ENCODE data around the gene MMP20.

MMP20 gene, protein sequence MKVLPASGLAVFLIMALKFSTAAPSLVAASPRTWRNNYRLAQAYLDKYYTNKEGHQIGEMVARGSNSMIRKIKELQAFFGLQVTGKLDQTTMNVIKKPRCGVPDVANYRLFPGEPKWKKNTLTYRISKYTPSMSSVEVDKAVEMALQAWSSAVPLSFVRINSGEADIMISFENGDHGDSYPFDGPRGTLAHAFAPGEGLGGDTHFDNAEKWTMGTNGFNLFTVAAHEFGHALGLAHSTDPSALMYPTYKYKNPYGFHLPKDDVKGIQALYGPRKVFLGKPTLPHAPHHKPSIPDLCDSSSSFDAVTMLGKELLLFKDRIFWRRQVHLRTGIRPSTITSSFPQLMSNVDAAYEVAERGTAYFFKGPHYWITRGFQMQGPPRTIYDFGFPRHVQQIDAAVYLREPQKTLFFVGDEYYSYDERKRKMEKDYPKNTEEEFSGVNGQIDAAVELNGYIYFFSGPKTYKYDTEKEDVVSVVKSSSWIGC

DNA sequence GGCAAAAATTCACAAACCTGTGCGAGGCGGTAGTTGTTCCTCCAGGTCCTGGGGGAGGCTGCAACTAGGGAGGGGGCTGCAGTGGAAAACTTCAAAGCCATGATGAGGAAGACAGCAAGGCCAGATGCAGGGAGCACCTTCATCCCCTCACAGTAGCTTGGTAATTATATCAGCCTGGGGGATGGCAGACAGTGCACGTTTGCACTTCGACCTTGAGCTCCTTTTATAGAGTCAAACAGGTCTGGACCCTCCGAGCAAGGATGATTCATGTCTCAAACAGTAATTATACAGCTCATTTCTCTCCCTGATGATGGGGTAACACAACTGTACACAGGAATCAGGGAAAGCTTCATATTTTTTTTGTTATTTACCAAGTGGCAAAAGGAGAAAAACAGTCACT, at the start of gene MMP20:
Gene MMP20, minus strand, starts transcription at position 156 of the 400 bp plus-strand sequence. Its CDS starts 13 bp downstream, at position 143.
- Histone ChIP-seq H3K27ac (no peak within 1 kb of the TSS), H3K4me3 (no peak within 1 kb of the TSS)
- TF ChIP-seq, protein P1, sequence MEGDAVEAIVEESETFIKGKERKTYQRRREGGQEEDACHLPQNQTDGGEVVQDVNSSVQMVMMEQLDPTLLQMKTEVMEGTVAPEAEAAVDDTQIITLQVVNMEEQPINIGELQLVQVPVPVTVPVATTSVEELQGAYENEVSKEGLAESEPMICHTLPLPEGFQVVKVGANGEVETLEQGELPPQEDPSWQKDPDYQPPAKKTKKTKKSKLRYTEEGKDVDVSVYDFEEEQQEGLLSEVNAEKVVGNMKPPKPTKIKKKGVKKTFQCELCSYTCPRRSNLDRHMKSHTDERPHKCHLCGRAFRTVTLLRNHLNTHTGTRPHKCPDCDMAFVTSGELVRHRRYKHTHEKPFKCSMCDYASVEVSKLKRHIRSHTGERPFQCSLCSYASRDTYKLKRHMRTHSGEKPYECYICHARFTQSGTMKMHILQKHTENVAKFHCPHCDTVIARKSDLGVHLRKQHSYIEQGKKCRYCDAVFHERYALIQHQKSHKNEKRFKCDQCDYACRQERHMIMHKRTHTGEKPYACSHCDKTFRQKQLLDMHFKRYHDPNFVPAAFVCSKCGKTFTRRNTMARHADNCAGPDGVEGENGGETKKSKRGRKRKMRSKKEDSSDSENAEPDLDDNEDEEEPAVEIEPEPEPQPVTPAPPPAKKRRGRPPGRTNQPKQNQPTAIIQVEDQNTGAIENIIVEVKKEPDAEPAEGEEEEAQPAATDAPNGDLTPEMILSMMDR (IDR thresholded peaks at IDR 0.05): no peak
- no peak for DNase-seq (ENCODE audit: low spot score)

DNA sequence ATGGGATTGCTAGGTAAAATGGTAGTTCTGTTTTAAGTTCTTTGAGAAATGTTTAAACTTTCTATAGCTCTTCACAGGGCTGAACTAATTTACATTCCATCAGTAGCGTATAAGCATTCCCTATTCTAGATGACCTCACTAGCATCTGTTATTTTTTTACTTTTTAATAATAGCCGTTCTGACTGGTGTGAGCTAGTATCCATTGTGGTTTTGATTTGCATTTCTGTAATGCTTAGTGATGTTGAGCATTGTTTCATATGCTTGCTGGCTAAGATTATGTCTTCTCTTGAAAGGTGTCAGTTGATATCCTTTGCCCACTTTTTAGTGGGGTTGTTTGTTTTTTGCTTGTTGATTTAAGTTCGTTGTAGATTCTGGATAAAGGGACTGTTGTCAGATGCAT, 44.5 kb upstream of the MMP20 start:
- Histone ChIP-seq H3K27ac (no peak overlapping the region), H3K4me3 (no peak overlapping the region)
- no peak for DNase-seq (ENCODE audit: low spot score)
- TF ChIP-seq, protein P1 (IDR thresholded peaks at IDR 0.05): no peak

DNA sequence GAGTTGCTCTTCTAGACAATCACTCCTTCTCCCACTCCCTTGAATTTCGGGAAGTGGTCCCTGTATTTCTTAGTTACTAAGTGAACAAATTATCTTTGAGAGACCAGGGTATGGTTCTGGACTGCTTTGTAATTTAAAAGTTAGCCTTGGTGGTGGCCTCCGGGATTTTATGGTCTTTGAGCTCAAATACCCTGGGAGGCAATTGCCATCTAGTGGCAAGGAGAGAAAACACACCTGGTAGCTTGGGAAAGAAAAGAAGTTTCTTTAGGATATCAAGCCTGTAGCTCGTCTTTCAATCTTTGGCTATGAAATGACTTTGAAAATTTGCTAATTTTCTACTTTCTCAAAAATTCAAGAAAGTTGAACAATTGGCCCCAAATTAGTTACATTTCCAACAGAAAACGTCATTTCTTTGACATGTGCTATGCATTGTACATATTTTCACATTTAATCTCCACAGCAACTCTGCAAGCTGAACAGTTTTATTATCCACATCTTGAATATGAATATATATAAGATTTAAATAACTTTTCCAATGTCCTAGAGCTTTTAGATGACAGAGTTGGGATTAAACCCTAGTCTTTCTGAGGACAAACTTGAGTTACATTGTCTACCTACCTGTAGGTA, 41.3 kb upstream of the MMP20 start:
- no peak overlapping the region for H3K27ac ChIP-seq
- TF ChIP-seq, protein P1 (IDR thresholded peaks at IDR 0.05): peak; percentile 64
- no peak for DNase-seq (ENCODE audit: low spot score)
- no peak overlapping the region for H3K4me3 ChIP-seq

DNA sequence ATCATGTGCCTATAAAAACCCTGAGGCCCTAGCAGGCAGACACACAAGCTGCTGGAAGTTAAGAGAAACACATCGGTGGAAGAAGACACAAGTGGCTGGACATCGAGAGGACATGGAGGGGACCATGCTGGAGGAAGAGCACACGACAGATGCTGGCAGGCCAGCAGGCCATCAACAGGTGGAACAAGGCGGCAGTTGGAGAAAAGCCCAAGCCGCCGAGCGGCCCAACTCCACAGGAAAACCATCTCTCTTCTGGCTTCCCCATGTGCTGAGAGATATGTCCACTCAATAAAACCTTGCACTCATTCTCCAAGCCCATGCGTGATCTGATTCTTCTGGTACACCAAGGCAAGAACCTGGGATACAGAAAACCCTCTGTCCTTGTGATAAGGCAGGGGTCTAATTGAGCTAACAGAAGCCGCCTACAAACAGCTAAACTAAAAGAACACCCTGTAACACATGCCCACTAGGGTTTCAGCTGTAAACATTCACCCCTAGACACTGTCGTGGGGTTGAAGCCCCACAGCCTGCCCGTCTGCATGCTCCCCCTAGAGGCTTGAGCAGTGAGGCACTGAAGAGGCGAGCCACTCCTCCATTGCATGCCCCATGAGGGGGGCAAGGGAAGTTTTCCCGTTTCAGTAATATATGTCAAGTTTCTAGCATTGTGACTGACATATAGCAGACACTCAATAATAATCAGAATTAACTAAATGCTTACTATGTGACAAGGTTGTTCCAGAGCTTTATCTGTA, 39.0 kb upstream of the MMP20 start:
- TF ChIP-seq, protein P1 (IDR thresholded peaks at IDR 0.05): no peak
- H3K4me3 ChIP-seq: no peak overlapping the region
- H3K27ac ChIP-seq: no peak overlapping the region
- DNase-seq (ENCODE audit: low spot score): no peak

DNA sequence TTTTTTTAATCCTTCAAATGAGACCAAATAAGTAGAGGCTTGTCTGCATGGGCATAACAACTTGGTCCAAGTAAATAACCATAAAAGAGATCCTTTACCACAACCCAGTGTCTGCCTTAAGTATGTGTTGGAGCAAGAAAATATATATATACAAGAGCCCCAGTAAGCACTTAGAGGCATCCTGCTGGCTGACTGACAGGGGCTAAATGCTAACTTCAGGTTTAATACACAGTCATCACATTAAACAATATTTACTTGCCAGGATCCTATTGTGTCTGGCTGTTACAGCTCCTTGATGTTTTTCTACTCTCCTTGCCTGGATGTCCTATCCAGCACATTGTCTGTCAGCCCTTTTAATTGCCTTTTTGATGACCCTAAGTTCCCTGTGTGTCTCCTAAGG, 37.5 kb upstream of the MMP20 start:
- TF ChIP-seq, protein P1 (IDR thresholded peaks at IDR 0.05): no peak
- no peak for DNase-seq (ENCODE audit: low spot score)
- H3K4me3 ChIP-seq: no peak overlapping the region
- H3K27ac ChIP-seq: no peak overlapping the region

DNA sequence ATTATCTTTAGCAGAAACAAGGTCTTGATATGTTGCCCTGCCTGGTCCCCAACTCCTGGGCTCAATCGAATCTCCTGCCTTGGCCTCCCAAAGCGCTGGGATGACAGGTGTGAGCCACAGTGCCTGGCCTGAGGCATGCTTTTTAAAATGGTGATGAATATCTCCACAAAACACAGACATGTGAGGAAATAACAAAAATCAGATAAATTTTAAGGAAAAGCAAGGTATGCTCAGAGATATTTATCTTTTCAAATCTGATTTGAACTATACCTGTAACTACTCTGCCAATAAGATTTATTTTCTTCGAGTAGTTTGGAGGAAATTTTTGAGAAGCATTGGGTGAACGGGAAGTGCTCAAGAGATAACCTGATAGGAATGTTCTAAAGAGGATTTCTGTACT, 35.9 kb upstream of the MMP20 start:
- DNase-seq (ENCODE audit: low spot score): no peak
- no peak overlapping the region for H3K27ac ChIP-seq
- H3K4me3 ChIP-seq: no peak overlapping the region
- TF ChIP-seq, protein P1 (IDR thresholded peaks at IDR 0.05): no peak
